ENCODE results near the gene MUC3A. TPM values are rescaled to one million over a fixed set of nuclear protein-coding genes. Genes with fewer than 3 reads are reported as not detected.
"Not testable (repeated sequence)": the region's sequence is repeated elsewhere in the genome, so short reads cannot be mapped to it uniquely, and the experiment has no call there.

MUC3A gene, protein sequence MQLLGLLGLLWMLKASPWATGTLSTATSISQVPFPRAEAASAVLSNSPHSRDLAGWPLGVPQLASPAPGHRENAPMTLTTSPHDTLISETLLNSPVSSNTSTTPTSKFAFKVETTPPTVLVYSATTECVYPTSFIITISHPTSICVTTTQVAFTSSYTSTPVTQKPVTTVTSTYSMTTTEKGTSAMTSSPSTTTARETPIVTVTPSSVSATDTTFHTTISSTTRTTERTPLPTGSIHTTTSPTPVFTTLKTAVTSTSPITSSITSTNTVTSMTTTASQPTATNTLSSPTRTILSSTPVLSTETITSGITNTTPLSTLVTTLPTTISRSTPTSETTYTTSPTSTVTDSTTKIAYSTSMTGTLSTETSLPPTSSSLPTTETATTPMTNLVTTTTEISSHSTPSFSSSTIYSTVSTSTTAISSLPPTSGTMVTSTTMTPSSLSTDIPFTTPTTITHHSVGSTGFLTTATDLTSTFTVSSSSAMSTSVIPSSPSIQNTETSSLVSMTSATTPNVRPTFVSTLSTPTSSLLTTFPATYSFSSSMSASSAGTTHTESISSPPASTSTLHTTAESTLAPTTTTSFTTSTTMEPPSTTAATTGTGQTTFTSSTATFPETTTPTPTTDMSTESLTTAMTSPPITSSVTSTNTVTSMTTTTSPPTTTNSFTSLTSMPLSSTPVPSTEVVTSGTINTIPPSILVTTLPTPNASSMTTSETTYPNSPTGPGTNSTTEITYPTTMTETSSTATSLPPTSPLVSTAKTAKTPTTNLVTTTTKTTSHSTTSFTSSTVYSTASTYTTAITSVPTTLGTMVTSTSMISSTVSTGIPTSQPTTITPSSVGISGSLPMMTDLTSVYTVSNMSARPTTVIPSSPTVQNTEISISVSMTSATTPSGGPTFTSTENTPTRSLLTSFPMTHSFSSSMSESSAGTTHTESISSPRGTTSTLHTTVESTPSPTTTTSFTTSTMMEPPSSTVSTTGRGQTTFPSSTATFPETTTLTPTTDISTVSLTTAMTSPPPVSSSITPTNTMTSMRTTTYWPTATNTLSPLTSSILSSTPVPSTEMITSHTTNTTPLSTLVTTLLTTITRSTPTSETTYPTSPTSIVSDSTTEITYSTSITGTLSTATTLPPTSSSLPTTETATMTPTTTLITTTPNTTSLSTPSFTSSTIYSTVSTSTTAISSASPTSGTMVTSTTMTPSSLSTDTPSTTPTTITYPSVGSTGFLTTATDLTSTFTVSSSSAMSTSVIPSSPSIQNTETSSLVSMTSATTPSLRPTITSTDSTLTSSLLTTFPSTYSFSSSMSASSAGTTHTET (N-terminal part only)
- total RNA-seq = 2.0 to 2.4 TPM (median 2.2 TPM) in 3 replicates

DNA sequence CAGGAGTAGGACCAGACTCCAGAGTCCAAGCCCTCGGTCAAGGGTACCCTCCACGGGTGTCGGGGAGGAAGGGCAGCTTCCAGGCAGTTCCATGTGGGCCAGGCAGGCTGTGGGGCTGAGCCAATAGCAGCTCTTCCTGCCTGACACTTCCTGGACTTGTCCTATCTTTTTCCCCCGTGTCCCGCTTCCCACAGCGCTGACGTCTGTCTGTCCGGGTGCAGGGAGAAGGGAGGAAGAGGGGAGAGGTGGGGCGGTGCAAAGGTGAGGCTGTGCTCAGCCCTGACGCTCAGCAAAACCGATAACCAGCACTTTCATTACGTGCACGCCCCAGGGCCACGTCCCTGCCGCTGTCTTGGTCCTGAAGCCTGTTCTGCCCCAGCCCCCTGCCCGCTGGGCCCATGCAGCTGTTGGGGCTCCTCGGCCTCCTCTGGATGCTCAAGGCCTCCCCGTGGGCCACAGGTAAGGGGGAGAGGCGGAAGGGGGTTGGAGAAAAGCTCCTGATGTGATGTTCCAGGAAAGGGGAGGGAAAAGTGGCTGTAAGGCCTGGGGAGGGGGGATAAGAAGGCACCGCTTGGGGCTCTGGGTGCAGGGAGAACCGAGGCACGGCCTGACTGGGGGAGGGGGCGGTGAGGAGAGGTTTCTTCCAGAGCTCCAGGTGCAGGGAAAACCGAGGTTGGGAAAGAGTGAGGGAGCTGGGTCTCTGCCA, at the start of gene MUC3A:
Gene MUC3A, plus strand, starts transcription at position 308 of the 706 bp plus-strand sequence. Its CDS starts 91 bp downstream, at position 399.
- Mint-ChIP-seq H3K27ac (no peak within 1 kb of the TSS), H3K27me3 (ENCODE audit: low read depth) (peaks cover 16% of the 10 kb centered on the region), H3K4me3 (no peak within 1 kb of the TSS), H3K9me3 (no peaks in the 10 kb centered on the region), H3K4me1 (no peaks in the 10 kb centered on the region), H3K36me3 (no peaks in the 10 kb centered on the region)
- DNase-seq (ENCODE audit: low spot score in 2 of 2, unreplicated experiment in 2 of 2) = no peak
- TF ChIP-seq, protein P1, sequence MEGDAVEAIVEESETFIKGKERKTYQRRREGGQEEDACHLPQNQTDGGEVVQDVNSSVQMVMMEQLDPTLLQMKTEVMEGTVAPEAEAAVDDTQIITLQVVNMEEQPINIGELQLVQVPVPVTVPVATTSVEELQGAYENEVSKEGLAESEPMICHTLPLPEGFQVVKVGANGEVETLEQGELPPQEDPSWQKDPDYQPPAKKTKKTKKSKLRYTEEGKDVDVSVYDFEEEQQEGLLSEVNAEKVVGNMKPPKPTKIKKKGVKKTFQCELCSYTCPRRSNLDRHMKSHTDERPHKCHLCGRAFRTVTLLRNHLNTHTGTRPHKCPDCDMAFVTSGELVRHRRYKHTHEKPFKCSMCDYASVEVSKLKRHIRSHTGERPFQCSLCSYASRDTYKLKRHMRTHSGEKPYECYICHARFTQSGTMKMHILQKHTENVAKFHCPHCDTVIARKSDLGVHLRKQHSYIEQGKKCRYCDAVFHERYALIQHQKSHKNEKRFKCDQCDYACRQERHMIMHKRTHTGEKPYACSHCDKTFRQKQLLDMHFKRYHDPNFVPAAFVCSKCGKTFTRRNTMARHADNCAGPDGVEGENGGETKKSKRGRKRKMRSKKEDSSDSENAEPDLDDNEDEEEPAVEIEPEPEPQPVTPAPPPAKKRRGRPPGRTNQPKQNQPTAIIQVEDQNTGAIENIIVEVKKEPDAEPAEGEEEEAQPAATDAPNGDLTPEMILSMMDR (IDR thresholded peaks at IDR 0.05; ENCODE audit: unreplicated experiment) = no peak

DNA sequence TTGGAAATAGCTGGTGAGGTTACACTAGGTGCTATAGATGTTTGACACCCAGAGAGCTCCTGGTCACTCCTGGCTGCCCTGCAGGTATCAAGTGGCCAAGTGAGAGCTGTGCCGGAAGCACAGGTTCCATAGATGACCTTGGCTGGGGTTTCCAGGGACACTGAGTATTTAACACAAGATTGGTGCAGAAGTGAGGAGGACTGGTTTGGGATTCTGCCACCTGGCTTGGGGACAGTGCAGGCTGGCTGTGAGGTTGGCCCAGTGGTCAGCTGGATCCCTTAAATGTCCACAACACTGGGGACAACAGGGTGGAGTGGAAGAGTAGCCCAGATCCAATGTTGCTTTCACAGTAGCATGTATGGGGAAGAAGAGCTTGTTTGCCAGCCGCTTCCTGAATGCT, 48.4 kb upstream of the MUC3A start:
- Mint-ChIP-seq H3K27ac (no peak overlapping the region), H3K4me1 (peaks cover 7% of the 10 kb centered on the region), H3K4me3 (no peak overlapping the region), H3K27me3 (ENCODE audit: low read depth) (peaks cover 20% of the 10 kb centered on the region), H3K36me3 (no peaks in the 10 kb centered on the region), H3K9me3 (no peaks in the 10 kb centered on the region)
- DNase-seq (ENCODE audit: low spot score in 2 of 2, unreplicated experiment in 2 of 2) = no peak
- TF ChIP-seq, protein P1 (IDR thresholded peaks at IDR 0.05; ENCODE audit: unreplicated experiment) = no peak

DNA sequence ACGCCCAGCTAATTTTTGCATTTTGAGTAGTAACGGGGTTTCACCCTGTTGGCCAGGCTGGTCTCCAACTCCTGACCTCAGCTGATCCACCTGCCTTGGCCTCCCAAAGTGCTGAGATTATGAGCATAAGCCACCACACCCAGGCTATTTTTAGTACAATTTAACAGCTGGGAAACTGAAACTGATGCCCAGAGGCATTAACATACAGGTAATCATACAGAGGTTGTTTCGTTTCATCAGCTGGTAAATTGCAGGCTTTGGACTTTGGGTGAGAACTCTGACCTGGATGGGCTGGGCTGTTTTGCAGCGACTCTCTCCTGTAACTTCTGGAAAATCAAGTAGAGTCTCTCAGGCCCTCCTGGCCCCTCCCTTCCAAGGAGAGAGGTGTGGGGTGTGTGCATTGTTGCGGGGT, 47.4 kb upstream of the MUC3A start:
- Mint-ChIP-seq H3K27me3 (ENCODE audit: low read depth) (peaks cover 14% of the 10 kb centered on the region), H3K27ac (no peak overlapping the region), H3K36me3 (no peaks in the 10 kb centered on the region), H3K4me3 (no peak overlapping the region), H3K9me3 (no peaks in the 10 kb centered on the region), H3K4me1 (peaks cover 2% of the 10 kb centered on the region)
- TF ChIP-seq, protein P1 (IDR thresholded peaks at IDR 0.05; ENCODE audit: unreplicated experiment) = no peak
- no peak for DNase-seq (ENCODE audit: low spot score in 2 of 2, unreplicated experiment in 2 of 2)

GRCh38 chr7:100902638-100903037, 46.7 kb upstream of the MUC3A start:
- no peaks in the 10 kb centered on the region for H3K9me3 Mint-ChIP-seq
- H3K36me3 Mint-ChIP-seq = no peaks in the 10 kb centered on the region
- no peak for DNase-seq (ENCODE audit: low spot score in 2 of 2, unreplicated experiment in 2 of 2)
- TF ChIP-seq, protein P1 (IDR thresholded peaks at IDR 0.05; ENCODE audit: unreplicated experiment) = no peak
- no peak overlapping the region for H3K4me3 Mint-ChIP-seq
- H3K4me1 Mint-ChIP-seq = no peaks in the 10 kb centered on the region
- H3K27me3 Mint-ChIP-seq (ENCODE audit: low read depth) = peaks cover 9% of the 10 kb centered on the region
- H3K27ac Mint-ChIP-seq = no peak overlapping the region

DNA sequence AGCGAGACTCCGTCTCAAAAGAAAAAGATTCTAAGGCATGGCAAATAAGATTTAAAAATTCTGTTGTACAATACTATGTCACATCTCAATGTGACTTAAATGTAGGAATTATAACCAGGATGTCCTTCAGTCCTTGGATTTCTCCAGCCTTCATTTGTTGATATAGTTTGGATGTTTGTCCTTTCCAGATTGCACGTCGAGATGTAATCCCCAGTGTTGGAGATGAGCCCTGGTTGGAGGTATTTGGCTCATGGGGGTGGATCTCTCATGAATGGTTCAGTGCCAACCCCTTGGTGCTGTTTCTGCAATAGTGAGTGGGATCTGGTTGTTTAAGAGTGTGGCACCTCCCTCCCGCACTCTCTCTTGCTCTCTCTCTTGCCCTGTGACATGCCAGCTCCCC, 40.8 kb upstream of the MUC3A start:
- H3K27me3 Mint-ChIP-seq (ENCODE audit: low read depth) = no peaks in the 10 kb centered on the region
- H3K36me3 Mint-ChIP-seq = no peaks in the 10 kb centered on the region

DNA sequence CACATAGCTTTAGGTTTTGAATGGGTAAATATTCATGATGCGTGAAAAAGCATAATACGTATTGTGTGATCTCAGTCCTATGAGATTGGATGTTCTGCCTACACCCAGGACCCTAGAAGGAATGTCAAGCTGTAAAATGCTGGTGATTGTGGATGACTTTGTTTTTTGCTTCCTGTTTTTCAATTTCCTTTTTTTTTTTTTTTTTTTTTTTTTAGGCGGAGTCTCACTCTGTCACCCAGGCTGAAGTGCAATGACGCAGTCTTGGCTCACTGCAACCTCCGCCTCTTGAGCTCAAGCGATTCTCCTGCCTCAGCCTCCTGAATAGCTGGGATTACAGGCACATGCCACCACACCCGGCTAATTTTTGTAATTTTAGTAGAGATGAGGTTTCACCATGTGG, 38.9 kb upstream of the MUC3A start:
- not testable (repeated sequence) for H3K9me3 Mint-ChIP-seq, H3K4me1 Mint-ChIP-seq

More for the DNA sequence above, 40.8 kb upstream of the MUC3A start:
- TF ChIP-seq, protein P1 (IDR thresholded peaks at IDR 0.05; ENCODE audit: unreplicated experiment) = no peak
- no peaks in the 10 kb centered on the region for H3K4me1 Mint-ChIP-seq
- H3K9me3 Mint-ChIP-seq = peaks cover 5% of the 10 kb centered on the region
- H3K4me3 Mint-ChIP-seq = no peak overlapping the region
- no peak overlapping the region for H3K27ac Mint-ChIP-seq
- no peak for DNase-seq (ENCODE audit: low spot score in 2 of 2, unreplicated experiment in 2 of 2)

More for the DNA sequence above, 38.9 kb upstream of the MUC3A start:
- H3K4me3 Mint-ChIP-seq; H3K27ac Mint-ChIP-seq; H3K36me3 Mint-ChIP-seq; H3K27me3 Mint-ChIP-seq (ENCODE audit: low read depth); DNase-seq (ENCODE audit: low spot score in 2 of 2, unreplicated experiment in 2 of 2): not testable (repeated sequence)

Measured in mesothelial cell of epicardium (in vitro differentiated cells).